Neural crest cell (in vitro differentiated cells): ENCODE results near the gene PIGT. TPM values are rescaled to one million over a fixed set of nuclear protein-coding genes. Genes with fewer than 3 reads are reported as not detected.

ENCODE experiments used
- DNase-seq: peaks from one replicate; pipeline ENCODE4 v3.0.0; 2021; ENCODE audit warnings: low read depth, mixed read lengths, low spot score
- H3K27ac Mint-ChIP-seq: one replicate; pipeline ENCODE4 v1.8.0; 2021; ENCODE audit warnings: mild to moderate bottlenecking, mixed read lengths; ENCODE audit not compliant: unreplicated experiment
- H3K27me3 Mint-ChIP-seq: 2 replicates; pipeline ENCODE4 v1.8.0; 2021; ENCODE audit warnings: low read depth, mild to moderate bottlenecking, mixed read lengths
- H3K36me3 Mint-ChIP-seq: 2 replicates; pipeline ENCODE4 v1.8.0; 2021; ENCODE audit warnings: low read depth, mild to moderate bottlenecking, mixed read lengths
- H3K4me1 Mint-ChIP-seq: 2 replicates; pipeline ENCODE4 v1.8.0; 2021; ENCODE audit warnings: mixed read lengths
- H3K4me3 Mint-ChIP-seq: one replicate; pipeline ENCODE4 v1.8.0; 2021; ENCODE audit warnings: mild to moderate bottlenecking, mixed read lengths
- H3K9me3 Mint-ChIP-seq: 2 replicates; pipeline ENCODE4 v1.8.0; 2021; ENCODE audit warnings: mixed read lengths
- total RNA-seq: library from RNA; stranded (reverse); gene quantifications from 2 replicates; pipeline ENCODE4 v1.2.1, GENCODE V29; 2021
- TF ChIP-seq, protein P1 (sequence below): fragments of 200-600 bp; sonication (generic); conservative IDR thresholded peaks from 2 replicates; pipeline ENCODE4 v1.5.0; 2021; ENCODE audit warnings: antibody characterized with exemption, mild to moderate bottlenecking

The PIGT gene
- total RNA-seq, 1 donor from 2014 or later, result 64.8 TPM

DNA sequence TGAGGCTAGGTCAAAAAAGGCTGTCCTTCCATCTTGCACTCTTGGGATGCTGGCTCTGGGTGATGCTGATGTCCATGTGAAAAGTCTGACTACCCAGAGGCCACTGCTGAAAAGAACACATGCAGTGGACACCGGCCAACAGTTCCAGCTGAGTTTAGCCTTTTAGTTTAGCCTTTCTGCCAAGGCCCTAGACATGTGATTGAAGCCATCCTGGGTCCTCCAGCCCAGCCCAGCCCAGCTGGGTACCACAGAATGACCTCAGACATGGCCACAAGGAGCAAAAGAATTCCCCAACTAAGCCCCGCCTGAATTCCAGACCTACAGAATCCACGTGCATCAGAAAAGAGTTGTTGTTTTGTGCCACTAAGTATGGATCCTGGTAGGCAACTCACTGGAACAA lies 17.4 kb downstream of the PIGT start:
- Mint-ChIP-seq H3K4me3 (no peak overlapping the region), H3K4me1 (peaks cover 5% of the 10 kb centered on the region), H3K27me3 (peaks cover 12% of the 10 kb centered on the region), H3K9me3 (no peaks in the 10 kb centered on the region), H3K36me3 (peaks cover 2% of the 10 kb centered on the region), H3K27ac (no peak overlapping the region)
- TF ChIP-seq, protein P1, sequence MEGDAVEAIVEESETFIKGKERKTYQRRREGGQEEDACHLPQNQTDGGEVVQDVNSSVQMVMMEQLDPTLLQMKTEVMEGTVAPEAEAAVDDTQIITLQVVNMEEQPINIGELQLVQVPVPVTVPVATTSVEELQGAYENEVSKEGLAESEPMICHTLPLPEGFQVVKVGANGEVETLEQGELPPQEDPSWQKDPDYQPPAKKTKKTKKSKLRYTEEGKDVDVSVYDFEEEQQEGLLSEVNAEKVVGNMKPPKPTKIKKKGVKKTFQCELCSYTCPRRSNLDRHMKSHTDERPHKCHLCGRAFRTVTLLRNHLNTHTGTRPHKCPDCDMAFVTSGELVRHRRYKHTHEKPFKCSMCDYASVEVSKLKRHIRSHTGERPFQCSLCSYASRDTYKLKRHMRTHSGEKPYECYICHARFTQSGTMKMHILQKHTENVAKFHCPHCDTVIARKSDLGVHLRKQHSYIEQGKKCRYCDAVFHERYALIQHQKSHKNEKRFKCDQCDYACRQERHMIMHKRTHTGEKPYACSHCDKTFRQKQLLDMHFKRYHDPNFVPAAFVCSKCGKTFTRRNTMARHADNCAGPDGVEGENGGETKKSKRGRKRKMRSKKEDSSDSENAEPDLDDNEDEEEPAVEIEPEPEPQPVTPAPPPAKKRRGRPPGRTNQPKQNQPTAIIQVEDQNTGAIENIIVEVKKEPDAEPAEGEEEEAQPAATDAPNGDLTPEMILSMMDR, result no peak
- no peak for DNase-seq

DNA sequence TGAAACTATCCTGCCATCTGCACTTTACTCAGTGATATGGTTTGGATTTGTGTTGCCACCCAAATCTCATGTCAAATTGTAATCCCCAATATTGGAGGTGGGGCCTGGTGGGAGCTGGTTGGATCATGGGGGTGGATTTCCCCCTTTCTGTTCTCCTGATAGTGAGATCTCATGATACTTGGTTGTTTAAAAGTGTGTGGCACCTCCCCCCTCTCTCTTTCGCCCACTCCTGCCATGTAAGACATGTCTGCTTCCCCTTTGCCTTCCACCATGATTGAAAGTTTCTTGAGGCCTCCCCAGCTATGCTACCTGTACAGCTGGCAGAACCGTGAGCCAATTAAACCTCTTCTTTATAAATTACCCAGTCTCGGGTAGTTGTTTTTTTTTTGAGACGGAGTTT lies 18.0 kb downstream of the PIGT start:
- H3K4me1 Mint-ChIP-seq, result peaks cover 5% of the 10 kb centered on the region
- peaks cover 12% of the 10 kb centered on the region for H3K27me3 Mint-ChIP-seq
- H3K36me3 Mint-ChIP-seq, result peaks cover 2% of the 10 kb centered on the region
- peak overlapping the region; percentile 57 for H3K27ac Mint-ChIP-seq
- no peak overlapping the region for H3K4me3 Mint-ChIP-seq
- DNase-seq, result no peak
- H3K9me3 Mint-ChIP-seq, result no peaks in the 10 kb centered on the region
- TF ChIP-seq, protein P1, result no peak

DNA sequence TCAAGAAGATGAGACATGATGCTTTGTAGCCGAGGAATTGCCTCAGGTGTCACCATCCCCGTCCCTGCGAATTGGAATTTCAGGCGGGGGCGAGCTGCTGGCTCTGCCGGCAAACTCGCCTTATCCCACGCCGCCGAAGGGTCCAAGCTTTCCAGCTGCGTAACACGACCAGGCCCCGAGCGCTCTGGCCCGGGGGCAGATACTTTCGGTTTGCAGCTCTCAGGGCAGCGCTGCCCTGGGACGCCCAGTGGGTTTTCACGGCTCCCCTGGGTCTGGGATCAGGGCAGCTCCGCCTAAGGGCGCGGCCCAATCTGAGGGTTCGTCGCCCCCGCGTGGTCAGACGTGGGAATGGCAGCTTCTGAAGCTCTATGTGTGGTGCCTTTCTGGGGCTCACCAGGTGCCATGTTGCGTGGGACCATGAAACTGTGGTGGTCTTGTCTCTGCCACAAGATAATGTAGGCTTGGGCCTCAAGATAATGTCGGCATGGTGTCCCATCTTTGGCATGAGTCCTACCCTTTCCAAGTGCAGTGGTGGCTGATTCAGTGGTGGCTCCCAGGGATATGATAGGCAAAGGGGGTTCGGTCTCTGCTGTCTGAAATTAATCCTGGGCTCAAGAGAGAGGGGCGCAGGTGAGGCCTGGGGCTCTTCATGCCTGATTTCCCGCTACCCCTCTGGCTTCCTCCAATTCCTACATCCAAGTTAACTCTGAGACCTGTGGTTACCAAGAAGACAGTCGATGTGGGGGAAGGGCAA lies 21.0 kb downstream of the PIGT start:
- peak overlapping the region; percentile 87 for H3K4me3 Mint-ChIP-seq
- H3K36me3 Mint-ChIP-seq, result peaks cover 2% of the 10 kb centered on the region
- no peaks in the 10 kb centered on the region for H3K9me3 Mint-ChIP-seq
- peak; percentile 85 for DNase-seq
- H3K4me1 Mint-ChIP-seq, result no peaks in the 10 kb centered on the region
- H3K27me3 Mint-ChIP-seq, result peaks cover 12% of the 10 kb centered on the region
- TF ChIP-seq, protein P1, result peak; percentile 96
- peak overlapping the region; percentile 78 for H3K27ac Mint-ChIP-seq

DNA sequence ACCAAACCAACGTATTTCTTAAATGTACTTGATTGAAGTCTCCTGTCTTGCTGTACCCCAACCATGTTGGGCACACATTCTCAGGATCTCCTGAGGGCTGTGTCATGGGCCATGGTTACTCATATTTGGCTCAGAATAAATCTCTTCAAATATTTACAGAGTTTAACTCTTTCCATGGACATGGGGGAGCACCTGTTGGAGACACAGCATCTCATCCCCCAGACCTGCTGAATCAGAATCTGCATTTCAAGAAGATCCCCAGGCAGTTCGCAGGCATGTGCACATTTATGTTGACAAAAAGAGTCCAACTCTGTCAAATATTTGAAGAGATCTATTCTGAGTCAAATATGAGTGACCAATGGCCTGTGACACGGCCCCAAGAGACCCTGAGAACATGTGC lies 24.5 kb downstream of the PIGT start:
- no peak overlapping the region for H3K4me3 Mint-ChIP-seq

DNA sequence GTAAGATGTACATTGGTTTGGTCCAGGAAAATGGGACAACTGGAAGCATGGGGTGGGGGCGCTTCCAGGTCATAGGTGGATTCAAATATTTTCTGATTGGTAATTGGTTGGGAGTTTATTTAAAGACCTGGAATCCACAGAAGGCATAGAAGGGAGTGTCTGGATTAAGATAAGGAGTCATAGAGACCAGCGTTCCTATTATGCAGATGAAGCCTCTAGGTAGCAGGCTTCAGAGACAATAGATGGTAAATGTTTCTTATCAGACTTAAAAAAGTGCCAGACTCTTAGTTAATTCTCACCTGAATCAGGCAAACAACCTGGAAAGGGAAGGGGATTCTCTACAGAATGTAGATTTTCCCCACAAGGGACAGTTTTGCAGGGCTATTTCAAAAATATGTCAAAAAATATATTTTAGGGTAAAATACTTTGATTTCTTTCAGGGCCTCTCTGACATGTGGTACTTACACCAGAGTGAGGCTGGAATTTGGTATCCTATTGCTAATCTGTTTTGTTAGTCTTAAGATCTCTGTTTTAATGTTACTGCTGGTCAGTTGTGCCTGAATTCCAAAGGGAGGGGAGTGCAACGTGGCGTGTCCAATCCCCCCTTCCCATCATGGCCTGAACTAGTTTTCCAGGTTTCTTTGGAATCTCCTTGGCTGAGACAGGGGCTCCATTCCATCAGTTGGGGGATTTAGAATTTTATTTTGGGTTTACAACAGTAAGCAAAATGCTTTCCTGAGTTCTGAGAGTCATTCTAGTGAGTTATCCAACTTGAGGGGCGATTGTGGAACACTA lies 25.1 kb downstream of the PIGT start:
- no peak for DNase-seq
- Mint-ChIP-seq H3K4me3 (no peak overlapping the region), H3K27me3 (peaks cover 26% of the 10 kb centered on the region), H3K4me1 (no peaks in the 10 kb centered on the region), H3K27ac (no peak overlapping the region), H3K9me3 (no peaks in the 10 kb centered on the region), H3K36me3 (no peaks in the 10 kb centered on the region)
- TF ChIP-seq, protein P1, result no peak

More for the DNA sequence above, 24.5 kb downstream of the PIGT start:
- peaks cover 26% of the 10 kb centered on the region for H3K27me3 Mint-ChIP-seq
- no peaks in the 10 kb centered on the region for H3K9me3 Mint-ChIP-seq
- H3K4me1 Mint-ChIP-seq, result no peaks in the 10 kb centered on the region
- H3K27ac Mint-ChIP-seq, result no peak overlapping the region
- no peak for DNase-seq
- no peaks in the 10 kb centered on the region for H3K36me3 Mint-ChIP-seq
- TF ChIP-seq, protein P1, result no peak
